Activated T-helper 2 cell treated with anti-CD3 and anti-CD28 coated beads, Interferon-gamma antibody, Interleukin-2, Interleukin-4, amounts not matched to agents 10 μg/mL and 5 μg/mL and 100 μg/mL, durations not matched to agents 14 hours and 24 hours and 36 hours (primary cell): ENCODE results near the gene EWSR1. TPM values are rescaled to one million over a fixed set of nuclear protein-coding genes. Genes with fewer than 3 reads are reported as not detected.
A peak's percentile ranks its signal among the peaks of the same experiment; 100 is the strongest.
"Not testable (repeated sequence)": the region's sequence is repeated elsewhere in the genome, so short reads cannot be mapped to it uniquely, and the experiment has no call there.

Experiments used
- DNase-seq: peaks from one replicate; pipeline ENCODE4 v3.0.0; 2021; ENCODE audit warnings: low spot score
- H3K27ac Mint-ChIP-seq: one replicate; pipeline ENCODE4 v1.8.0; 2021; ENCODE audit warnings: mixed read lengths
- H3K27me3 Mint-ChIP-seq: one replicate; pipeline ENCODE4 v1.8.0; 2021; ENCODE audit warnings: low read depth, mixed read lengths
- H3K36me3 Mint-ChIP-seq: one replicate; pipeline ENCODE4 v1.8.0; 2021; ENCODE audit warnings: low read depth, mixed read lengths
- H3K4me1 Mint-ChIP-seq: one replicate; pipeline ENCODE4 v1.8.0; 2021; ENCODE audit warnings: low read depth, mixed read lengths
- H3K4me3 Mint-ChIP-seq: one replicate; pipeline ENCODE4 v1.8.0; 2021; ENCODE audit warnings: low read depth, mild to moderate bottlenecking, moderate library complexity, mixed read lengths
- H3K9me3 Mint-ChIP-seq: one replicate; pipeline ENCODE4 v1.8.0; 2021; ENCODE audit warnings: mixed read lengths
- intact Hi-C: fragments of 100-400 bp; cut with micrococcal nuclease; formaldehyde crosslinking; loops from one replicate; pipeline ENCODE4 v1.15.1; 2023
- total RNA-seq: library from RNA; stranded (reverse); gene quantifications from 2 replicates; pipeline ENCODE4 v1.2.3, GENCODE V29; 2022

EWSR1 gene, protein sequence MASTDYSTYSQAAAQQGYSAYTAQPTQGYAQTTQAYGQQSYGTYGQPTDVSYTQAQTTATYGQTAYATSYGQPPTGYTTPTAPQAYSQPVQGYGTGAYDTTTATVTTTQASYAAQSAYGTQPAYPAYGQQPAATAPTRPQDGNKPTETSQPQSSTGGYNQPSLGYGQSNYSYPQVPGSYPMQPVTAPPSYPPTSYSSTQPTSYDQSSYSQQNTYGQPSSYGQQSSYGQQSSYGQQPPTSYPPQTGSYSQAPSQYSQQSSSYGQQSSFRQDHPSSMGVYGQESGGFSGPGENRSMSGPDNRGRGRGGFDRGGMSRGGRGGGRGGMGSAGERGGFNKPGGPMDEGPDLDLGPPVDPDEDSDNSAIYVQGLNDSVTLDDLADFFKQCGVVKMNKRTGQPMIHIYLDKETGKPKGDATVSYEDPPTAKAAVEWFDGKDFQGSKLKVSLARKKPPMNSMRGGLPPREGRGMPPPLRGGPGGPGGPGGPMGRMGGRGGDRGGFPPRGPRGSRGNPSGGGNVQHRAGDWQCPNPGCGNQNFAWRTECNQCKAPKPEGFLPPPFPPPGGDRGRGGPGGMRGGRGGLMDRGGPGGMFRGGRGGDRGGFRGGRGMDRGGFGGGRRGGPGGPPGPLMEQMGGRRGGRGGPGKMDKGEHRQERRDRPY
- total RNA-seq = 425 and 436 TPM in 2 replicates

DNA sequence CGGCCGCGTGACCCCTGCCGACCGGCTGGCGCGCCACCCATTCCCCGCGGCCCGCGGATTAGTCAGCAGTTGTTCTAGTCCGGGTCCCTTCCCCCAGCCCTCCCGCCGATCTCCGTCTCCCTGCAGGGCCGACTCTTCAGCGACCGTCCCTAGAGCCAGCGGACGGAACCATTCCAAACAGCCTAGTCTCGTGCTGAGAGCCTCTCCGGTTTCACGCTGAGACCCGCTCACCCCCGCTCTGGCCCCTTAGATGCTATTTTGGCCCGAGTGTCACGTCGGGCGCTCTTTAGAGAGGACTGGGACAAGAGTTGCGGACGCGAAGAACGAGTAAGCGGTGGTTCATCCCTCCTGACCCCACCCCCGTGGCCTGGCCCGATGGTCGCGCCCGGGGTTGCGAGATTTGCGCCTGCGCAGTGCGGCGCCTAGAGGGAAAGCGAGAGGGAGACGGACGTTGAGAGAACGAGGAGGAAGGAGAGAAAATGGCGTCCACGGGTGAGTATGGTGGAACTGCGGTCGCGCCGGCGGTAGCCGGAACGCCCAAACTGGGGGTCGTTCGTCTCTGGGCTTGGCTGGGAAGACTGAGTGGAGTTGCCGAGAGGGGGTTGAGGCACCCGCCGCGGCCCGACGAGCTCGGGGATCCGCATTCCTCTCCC, at the start of gene EWSR1, which contains the start of gene RHBDD3:
Gene EWSR1, plus strand, starts transcription at position 411 of the 653 bp plus-strand sequence. Its CDS starts 69 bp downstream, at position 480.
Gene RHBDD3, minus strand, starts transcription at position 124 of the 653 bp plus-strand sequence. CDS start 2,355 bp downstream, outside the sequence.
- Mint-ChIP-seq H3K4me3 (peak within 1 kb of the TSS; percentile 86), H3K27ac (peak within 1 kb of the TSS; percentile 94), H3K36me3 (peaks cover 70% of the 10 kb centered on the region), H3K9me3 (no peaks in the 10 kb centered on the region), H3K27me3 (no peaks in the 10 kb centered on the region), H3K4me1 (peaks cover 34% of the 10 kb centered on the region)
- intact Hi-C loops = loop anchor here (5.0 to 10.0 kb wide), 2 partner anchors 471 to 873 kb away; no protein-coding TSS in a partner anchor
- peak; percentile 96 for DNase-seq

DNA sequence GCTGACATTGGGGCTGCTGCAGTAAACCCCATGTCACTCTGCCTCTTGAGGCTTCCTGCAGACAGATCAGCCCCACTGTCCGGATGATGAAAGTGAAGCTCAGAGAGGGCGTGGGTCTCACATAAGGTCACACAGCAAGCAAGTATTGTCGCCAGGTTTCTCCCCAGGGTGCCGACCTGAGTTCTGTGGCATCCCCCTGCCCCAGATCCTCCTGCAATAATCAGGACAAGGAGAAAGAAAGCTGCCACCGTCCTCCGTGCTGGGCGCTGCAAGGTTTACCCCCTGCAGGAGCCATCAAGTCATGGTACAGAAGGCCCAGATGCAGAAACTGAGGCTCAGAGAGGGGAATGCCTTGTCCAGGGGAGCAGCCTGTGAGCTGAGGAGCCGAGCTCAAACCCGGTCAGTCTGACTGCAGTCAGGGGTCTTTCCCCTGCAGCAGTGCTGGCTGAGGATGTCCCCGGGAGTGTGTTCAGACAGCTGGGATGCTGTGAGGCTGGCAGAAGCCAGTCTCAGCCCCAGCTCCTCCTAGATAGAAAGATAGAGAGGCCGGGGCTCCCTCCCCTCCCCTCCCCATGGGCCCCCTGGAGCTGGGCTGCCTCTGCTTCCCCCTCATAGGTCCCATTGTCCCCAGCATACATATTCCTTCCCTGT, 49.2 kb upstream of the EWSR1 start:
- DNase-seq = no peak
- Mint-ChIP-seq H3K4me3 (no peak overlapping the region), H3K9me3 (no peaks in the 10 kb centered on the region), H3K27me3 (no peaks in the 10 kb centered on the region), H3K4me1 (no peaks in the 10 kb centered on the region), H3K27ac (no peak overlapping the region), H3K36me3 (no peaks in the 10 kb centered on the region)
- intact Hi-C loops = no loop called here

DNA sequence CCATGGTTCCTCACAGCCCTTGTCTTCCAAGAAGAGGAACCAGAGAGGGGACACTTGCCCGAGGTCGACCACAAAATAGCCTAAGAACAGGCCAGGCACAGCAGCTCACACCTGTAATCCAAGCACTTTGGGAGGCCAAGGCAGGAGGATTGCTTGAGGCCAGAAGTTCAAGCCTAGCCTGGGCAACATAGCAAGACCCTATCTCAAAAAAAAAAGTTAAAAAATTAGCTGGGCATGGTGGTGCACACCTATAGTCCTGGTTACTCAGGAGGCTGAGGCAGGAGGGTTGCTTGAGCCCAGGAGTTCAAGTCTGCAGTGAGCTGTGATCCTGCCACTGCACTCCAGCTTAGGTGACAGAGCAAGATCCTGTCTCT, 48.7 kb upstream of the EWSR1 start:
- H3K4me3 Mint-ChIP-seq, H3K4me1 Mint-ChIP-seq, H3K9me3 Mint-ChIP-seq, H3K27ac Mint-ChIP-seq, DNase-seq, H3K27me3 Mint-ChIP-seq, intact Hi-C loops, H3K36me3 Mint-ChIP-seq: not testable (repeated sequence)

DNA sequence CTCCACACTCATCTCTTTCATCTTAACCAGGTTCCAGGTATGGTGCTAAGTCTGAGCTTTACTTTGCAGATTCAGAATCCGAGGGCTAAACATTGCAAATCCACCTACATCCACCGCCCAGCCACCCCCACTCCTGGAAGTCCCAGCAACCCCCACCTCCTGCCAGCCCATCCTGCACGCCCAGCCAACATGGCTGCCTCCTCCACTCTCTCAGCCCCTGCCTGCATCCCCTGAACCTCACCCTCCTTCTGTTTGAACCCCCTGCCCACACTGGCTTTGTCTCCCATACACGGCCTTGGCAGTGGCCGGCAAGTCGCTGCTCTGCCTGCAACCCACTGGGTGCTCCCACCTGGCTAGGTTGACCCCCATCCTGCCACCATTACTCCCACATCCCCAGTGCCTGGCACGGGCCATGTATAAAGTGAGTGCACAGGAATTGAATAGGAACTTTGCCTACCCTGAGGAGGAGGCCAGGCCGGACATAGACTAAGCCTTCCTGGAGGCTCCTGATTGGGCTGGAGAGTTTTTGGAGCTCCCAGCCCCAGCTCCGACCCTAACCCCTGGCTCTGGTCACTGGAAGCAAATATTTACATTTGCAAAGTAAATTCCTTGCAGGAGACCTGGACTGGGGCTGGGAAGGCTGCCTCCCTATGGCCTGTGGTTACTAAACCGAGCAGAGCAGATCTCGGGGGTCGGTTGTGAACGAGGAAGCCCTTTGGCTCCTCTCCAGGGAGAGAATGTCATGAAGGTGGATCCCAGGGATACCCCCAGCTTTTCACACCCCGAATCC, 48.0 kb upstream of the EWSR1 start:
- H3K27ac Mint-ChIP-seq = no peak overlapping the region
- intact Hi-C loops = no loop called here
- H3K36me3 Mint-ChIP-seq = no peaks in the 10 kb centered on the region
- no peaks in the 10 kb centered on the region for H3K4me1 Mint-ChIP-seq
- H3K27me3 Mint-ChIP-seq = no peaks in the 10 kb centered on the region
- no peak for DNase-seq
- no peak overlapping the region for H3K4me3 Mint-ChIP-seq
- H3K9me3 Mint-ChIP-seq = no peaks in the 10 kb centered on the region

DNA sequence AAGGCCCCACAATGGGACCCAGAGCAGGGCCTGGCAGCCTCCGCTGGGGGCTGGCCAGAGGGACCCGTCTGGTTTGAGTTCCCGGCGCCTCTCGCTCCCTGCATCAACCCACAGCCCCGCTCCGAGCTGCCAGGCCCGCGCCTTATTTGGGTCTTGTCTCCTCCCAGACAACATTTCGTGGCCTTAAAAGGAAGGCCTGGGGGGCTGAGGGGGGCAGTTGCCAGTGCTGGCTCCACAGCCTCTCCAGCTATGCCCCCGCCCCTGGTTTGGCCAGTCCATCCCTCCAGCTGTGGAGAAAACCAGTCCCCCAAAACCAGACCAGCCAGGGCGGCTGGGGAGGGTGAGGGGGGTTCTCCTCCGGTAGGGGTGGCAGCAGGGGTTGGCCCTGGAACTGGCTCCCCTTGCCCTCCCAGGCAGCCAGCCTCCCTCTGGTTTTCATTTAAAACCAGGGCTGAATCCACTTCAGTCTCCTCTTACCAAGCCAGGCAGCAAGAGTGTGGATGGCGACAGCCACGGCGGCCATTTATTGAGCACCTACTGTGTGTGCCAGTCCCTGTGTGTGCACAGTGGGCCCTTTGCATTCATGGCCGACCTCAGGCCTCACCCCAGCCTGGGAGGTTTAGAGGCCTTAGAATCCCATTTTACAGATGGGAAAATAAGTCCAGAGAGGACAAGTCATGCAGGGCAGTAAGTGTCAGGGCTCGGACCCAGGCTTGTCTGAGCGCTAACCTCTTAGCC, 43.8 kb upstream of the EWSR1 start:
- no peaks in the 10 kb centered on the region for H3K36me3 Mint-ChIP-seq
- no peaks in the 10 kb centered on the region for H3K9me3 Mint-ChIP-seq
- DNase-seq = no peak
- H3K4me3 Mint-ChIP-seq = no peak overlapping the region
- no peak overlapping the region for H3K27ac Mint-ChIP-seq
- no peaks in the 10 kb centered on the region for H3K4me1 Mint-ChIP-seq
- intact Hi-C loops = no loop called here
- no peaks in the 10 kb centered on the region for H3K27me3 Mint-ChIP-seq

DNA sequence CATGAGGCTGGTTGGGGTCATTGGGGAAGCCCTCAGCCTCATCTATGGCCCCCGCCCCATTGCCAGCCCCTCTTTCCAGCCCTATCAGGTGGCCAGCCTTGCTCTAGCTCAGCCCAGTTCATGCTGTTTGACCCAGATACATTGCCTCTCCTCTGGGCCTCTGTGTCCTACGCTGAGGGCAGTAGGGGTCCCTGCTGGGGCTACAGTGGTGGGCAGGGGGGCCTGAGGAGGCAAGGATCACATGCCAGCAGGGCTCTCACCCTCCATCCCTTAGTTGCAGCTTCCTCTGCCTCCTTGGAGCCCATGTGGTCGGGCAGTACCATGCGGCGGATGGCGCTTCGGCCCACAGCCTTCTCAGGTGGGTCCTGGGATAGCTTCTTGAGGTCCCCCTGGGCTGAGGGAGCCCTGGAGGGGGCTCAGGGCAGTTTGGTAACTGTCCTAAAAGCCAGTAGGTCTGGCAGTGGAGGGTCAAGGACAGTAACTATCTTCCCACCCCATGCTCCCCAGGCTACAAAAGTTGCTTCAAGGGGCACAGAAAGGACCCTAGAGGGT, 43.1 kb upstream of the EWSR1 start:
- H3K27ac Mint-ChIP-seq = no peak overlapping the region
- no peak overlapping the region for H3K4me3 Mint-ChIP-seq
- no peaks in the 10 kb centered on the region for H3K27me3 Mint-ChIP-seq
- H3K36me3 Mint-ChIP-seq = no peaks in the 10 kb centered on the region
- DNase-seq = no peak
- intact Hi-C loops = no loop called here
- no peaks in the 10 kb centered on the region for H3K9me3 Mint-ChIP-seq
- H3K4me1 Mint-ChIP-seq = no peaks in the 10 kb centered on the region

DNA sequence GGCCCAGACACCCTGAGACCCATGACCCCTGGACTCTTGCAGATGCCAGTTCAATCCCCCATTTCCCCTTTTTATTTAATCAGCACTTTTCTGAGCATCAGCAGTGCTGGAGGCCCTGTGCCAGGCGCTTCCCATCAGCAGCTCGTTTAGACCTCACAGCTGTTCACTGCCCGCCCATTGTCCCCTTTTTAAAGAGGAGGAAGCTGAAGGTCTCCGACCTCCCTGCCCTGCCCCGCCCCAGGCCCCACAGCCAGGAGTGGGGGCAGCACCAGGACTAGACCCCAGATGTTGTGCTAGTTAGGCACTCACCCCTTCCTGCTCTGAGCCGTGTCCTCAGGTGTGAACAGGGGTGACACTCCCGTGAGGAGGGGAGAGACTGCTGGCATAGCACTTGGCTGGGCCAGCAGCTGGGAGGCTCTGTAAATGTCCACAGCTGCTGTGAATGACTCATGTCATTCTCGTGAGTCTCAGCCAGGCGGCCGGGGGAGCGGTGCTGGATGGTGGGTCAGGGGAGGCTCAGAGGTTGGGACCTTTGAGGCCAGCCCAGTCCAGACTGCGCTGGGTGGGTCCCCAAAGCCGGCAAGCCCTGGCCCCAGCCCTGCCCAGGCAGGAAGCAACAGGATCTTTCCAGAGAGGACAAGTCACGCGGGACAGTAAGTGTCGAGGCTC, 42.5 kb upstream of the EWSR1 start:
- no peak for DNase-seq
- Mint-ChIP-seq H3K27me3 (no peaks in the 10 kb centered on the region), H3K4me1 (no peaks in the 10 kb centered on the region), H3K36me3 (no peaks in the 10 kb centered on the region), H3K27ac (no peak overlapping the region), H3K9me3 (no peaks in the 10 kb centered on the region), H3K4me3 (no peak overlapping the region)
- intact Hi-C loops = no loop called here

DNA sequence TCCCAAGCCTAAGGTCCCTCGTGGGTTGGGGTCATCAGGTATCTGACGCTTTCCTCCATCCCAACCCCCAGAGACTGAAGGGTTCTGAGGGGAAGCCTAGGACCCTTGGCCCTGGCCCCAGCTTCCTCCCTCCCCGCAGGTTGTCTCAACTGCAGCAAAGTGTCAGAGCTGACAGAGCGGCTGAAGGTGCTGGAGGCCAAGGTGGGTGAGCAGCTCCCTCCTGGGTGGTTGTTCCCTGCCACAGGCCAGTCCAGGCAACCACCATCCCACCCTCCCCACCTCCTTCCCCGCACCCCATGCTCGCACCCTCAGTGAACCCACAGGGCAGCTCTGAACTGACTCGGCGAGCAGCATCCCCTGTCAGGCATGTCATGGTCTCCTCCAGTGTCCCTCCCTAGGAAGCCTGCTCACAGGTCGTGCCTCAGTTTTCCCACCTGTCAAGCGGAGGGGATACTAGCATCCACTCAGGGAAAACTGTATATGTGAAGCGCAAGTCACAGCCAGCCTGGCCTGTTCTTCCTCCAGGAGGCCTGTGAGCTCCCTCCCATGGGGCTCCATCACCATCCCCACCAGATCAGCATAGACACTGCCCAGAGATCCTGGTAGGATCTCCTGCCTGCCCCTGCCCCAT, 41.6 kb upstream of the EWSR1 start:
- no peaks in the 10 kb centered on the region for H3K9me3 Mint-ChIP-seq
- H3K4me3 Mint-ChIP-seq = no peak overlapping the region
- H3K27me3 Mint-ChIP-seq = no peaks in the 10 kb centered on the region
- H3K36me3 Mint-ChIP-seq = no peaks in the 10 kb centered on the region
- no peaks in the 10 kb centered on the region for H3K4me1 Mint-ChIP-seq
- H3K27ac Mint-ChIP-seq = no peak overlapping the region
- intact Hi-C loops = no loop called here
- DNase-seq = no peak

DNA sequence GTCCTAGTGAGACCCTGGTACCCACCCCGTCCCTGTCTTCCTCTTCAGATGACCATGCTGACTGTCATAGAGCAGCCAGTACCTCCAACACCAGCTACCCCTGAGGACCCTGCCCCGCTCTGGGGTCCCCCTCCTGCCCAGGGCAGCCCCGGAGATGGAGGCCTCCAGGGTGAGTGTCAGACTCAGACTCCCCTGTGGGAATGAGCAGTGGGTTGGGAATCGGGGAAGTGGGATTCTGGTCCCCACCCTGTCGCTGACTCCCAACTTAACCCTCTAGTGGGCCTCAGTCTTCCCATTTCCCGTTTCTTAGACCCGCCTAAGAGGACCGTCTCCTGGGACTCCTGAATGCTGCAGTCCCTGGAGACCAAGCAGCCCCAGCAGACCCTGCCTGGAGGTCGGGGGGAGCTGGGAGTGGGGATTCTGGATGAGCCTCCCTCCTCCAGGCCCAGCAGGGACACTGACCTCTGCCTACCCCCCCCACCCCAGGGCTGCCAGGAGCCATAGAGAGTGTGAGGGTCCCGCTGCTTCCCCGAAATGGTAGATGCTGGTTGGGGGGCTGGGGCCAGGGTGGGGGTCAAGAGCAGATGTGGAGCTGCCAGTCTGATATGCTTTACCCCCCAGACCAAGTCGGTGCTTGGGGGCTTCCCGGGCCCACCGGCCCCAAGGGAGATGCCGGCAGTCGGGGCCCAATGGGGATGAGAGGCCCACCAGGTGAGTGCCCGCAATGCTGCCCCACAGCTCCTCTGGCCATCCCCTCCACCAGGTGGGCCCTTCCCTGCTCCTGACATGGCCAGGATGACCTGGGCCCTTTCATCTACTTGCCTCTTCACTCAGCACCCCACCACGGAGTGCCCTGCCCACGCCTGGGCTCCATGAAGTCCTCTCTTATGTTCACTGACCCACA, 36.8 kb upstream of the EWSR1 start:
- no peaks in the 10 kb centered on the region for H3K27me3 Mint-ChIP-seq
- H3K27ac Mint-ChIP-seq = no peak overlapping the region
- no peak for DNase-seq
- H3K36me3 Mint-ChIP-seq = no peaks in the 10 kb centered on the region
- no peaks in the 10 kb centered on the region for H3K4me1 Mint-ChIP-seq
- H3K9me3 Mint-ChIP-seq = peaks cover 4% of the 10 kb centered on the region
- intact Hi-C loops = no loop called here
- H3K4me3 Mint-ChIP-seq = no peak overlapping the region
